ENCODE results near the gene HSF2.

- no peak for TF ChIP-seq POLR2A (IDR thresholded peaks at IDR 0.05)
- no peak for TF ChIP-seq CTCF (IDR thresholded peaks at IDR 0.05 in 4 of 5, conservative IDR thresholded peaks at IDR 0.05 in 1 of 5)
These were observed 12.5 kb downstream of the HSF2 start for GRCh38 chr6:122412001-122412400.
